A549 (cell line): Measurements from ENCODE around the gene NPIPA2. TPM values are rescaled to one million over a fixed set of nuclear protein-coding genes. Genes with fewer than 3 reads are reported as not detected.
"Not testable (repeated sequence)": the region's sequence is repeated elsewhere in the genome, so short reads cannot be mapped to it uniquely, and the experiment has no call there.

Source experiments
- ATAC-seq, 2 experiments: fragments of 200-7000 bp in 1 of 2; fragments of >200 bp in 1 of 2; cut with Nextera tagmentation in 1 of 2; cut with Tn5 transposase in 1 of 2; 3 replicates each; pipeline versions ENCODE4 v1.8.0 to v1.9.1; 2018 to 2020; ENCODE audit warnings: mild to moderate bottlenecking in 1 of 2, moderate library complexity in 1 of 2
- CTCF ChIA-PET: fragments of 300-600 bp; sonication (Branson Sonifier 250); formaldehyde crosslinking; extraction: SDS; loops from one replicate; lab custom pipeline; 2021; ENCODE audit warnings: antibody characterized with exemption, inconsistent platforms; lab: Yijun Ruan, JAX
- POLR2A ChIA-PET: fragments of 350-600 bp; formaldehyde crosslinking; extraction: SDS; loops from one replicate; lab custom pipeline; 2021; ENCODE audit warnings: antibody characterized with exemption, inconsistent platforms; lab: Yijun Ruan, JAX
- DNase-seq, 2 experiments: peaks; one replicate each; pipeline versions ENCODE4 v3.0.0 to v3.0.0-alpha.2; 2011 to 2016; ENCODE audit warnings: low read depth in 1 of 2, low spot score in 1 of 2
- FAIRE-seq: peaks from 2 replicates; lab custom pipeline; 2011; peaks lifted over from hg19 to GRCh38; lab: Jason Lieb, UNC
- H3K27ac ChIP-seq, 2 experiments: fragments of >200 bp; sonication (Bioruptor Twin); formaldehyde crosslinking; 3 replicates each; pipeline ENCODE4 v1.5.1; 2016 to 2017
- H3K4me1 ChIP-seq: fragments of >200 bp; sonication (Bioruptor Twin); formaldehyde crosslinking; 3 replicates; pipeline ENCODE4 v1.6.1; 2016
- H3K4me2 ChIP-seq: fragments of >200 bp; sonication (Bioruptor Twin); formaldehyde crosslinking; 3 replicates; pipeline ENCODE4 v1.6.1; 2016
- H3K4me3 ChIP-seq: fragments of >200 bp; sonication (Bioruptor Twin); formaldehyde crosslinking; 3 replicates; pipeline ENCODE4 v1.5.1; 2016
- H3K9me3 ChIP-seq: fragments of >200 bp; sonication (Bioruptor Twin); formaldehyde crosslinking; 3 replicates; pipeline ENCODE4 v1.6.1; 2016
- ZC3H11A ChIP-seq: fragments of 450-650 bp; IDR thresholded peaks from 2 replicates; pipeline ENCODE4 v1.6.1; 2014; ENCODE audit warnings: antibody characterized with exemption, mild to moderate bottlenecking
- WGBS: methylation state at CpG from one replicate; pipeline ENCODE4 v1.1.6; 2017; ENCODE audit errors: missing lambda C conversion rate; 5-methylcytosine and 5-hydroxymethylcytosine counted together
- polyA minus RNA-seq: library from RNA; depleted of rRNA, polyadenylated mRNA; stranded (reverse); fragments of >200 nt; gene quantifications from 2 replicates; pipeline ENCODE4 v1.2.3, GENCODE V29; 2011; rRNA and poly(A)+ RNA removed
- polyA plus RNA-seq, 4 experiments: library from polyadenylated mRNA; depleted of rRNA in 3 of 4; stranded (reverse); fragments of >200 nt; fragmentation: RNase III in 1 of 4; extraction: RNeasy Plus Mini Kit Qiagen cat#74134 plus additional on column Dnase treatment in 1 of 4; gene quantifications; 2 replicates in 3 of 4; 3 replicates in 1 of 4; pipeline ENCODE4 v1.2.3, GENCODE V29; 2011 to 2017

The NPIPA2 gene
- 0.85 and 1.8 TPM in 2 replicates for polyA plus RNA-seq (2011; rRNA removed)
- 0.09 and 0.27 TPM in 2 replicates for polyA plus RNA-seq (2012; cell fraction: cytosol; rRNA removed)
- 0.80 and 1.4 TPM in 2 replicates for polyA plus RNA-seq (2012; cell fraction: nucleus; rRNA removed)
- 1.1 to 3.7 TPM (median 2.3 TPM) in 3 replicates for polyA plus RNA-seq (2017; fragmentation: RNase III; extraction: RNeasy Plus Mini Kit Qiagen cat#74134 plus additional on column Dnase treatment)
- polyA minus RNA-seq: not detected in 2 replicates

DNA sequence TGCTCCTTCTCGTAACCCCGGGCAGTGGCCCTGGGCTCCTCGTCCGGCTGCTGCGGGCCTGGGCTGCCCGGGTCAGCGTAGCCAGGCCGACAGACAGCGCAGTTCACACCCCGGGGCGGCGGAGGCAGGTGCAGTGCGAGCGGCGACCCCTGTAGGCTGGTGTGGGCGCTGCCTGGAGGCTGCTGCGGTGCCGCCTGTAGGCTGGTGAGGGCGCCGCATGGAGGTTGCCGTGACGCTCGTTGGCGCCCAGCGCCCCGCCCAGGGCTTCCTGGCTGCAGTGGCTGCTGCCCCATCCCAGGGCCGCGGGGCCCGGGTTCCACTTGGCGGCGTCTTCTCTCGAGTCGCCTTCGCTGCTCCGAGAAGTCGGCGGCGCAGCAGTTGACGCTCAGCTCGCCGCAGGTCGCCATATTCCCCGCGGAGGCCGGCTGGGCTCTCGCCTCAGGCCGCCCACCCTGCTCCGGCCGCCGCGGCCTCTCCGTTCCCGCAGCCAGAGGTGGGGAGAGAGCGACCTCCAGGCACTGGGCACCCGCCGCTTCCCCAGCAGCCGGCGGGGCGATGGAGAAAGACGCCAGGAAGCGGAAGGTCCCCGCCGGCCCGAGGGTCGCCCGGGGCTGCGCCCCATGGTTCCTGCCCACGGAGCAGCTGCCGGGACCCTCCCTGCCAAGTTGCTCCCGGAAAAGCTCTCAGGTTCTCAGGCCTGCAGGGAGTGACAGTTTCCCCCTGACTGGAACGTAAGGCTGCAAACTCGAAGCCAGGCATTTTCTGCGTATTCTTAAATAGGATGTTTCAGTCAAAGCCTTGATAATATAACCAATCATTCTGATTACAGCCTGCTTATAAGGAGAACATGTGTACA, at the start of gene NPIPA2:
Gene NPIPA2, plus strand, starts transcription at position 261 of the 856 bp plus-strand sequence. CDS start 5,533 bp downstream, outside the sequence.
- H3K4me1 ChIP-seq, H3K27ac ChIP-seq, POLR2A ChIA-PET, FAIRE-seq, H3K9me3 ChIP-seq, CTCF ChIA-PET, H3K4me2 ChIP-seq, H3K4me3 ChIP-seq, DNase-seq: not testable (repeated sequence)
- no CpG with 5 or more reads among the region's 73 CpGs for WGBS
- peak; percentile 98 to 100 for ATAC-seq

DNA sequence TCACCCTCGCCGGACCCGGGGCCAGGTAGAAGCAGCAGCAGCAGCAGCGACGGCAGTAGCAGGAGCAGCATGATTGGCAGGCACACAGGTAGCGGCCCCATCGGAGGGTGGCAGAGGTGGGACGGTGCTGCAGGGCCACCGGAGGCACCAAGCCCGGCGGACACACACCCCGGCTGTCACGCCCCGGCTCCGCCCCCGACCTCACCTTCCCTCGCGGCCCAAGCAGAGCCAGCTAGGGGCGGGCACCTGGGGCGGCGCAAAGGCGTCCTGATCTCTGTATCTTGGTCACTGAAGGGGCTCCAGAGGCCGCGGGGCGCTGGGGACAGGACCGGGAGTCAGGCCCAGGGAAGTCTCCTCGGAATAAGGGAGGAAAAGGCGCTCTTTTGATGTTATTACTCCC, 48.2 kb upstream of the NPIPA2 start, which contains the start of gene PLA2G10:
Gene PLA2G10, minus strand, starts transcription at position 180 of the 400 bp plus-strand sequence. Its CDS starts 79 bp downstream, at position 101.
- peak in 1 of 2 experiments; percentile 19; a peak in 1 of 6 replicates for ATAC-seq
- POLR2A ChIA-PET, CTCF ChIA-PET, H3K4me3 ChIP-seq, FAIRE-seq, H3K27ac ChIP-seq, H3K4me2 ChIP-seq, H3K9me3 ChIP-seq, H3K4me1 ChIP-seq, DNase-seq: not testable (repeated sequence)
- no CpG with 5 or more reads among the region's 28 CpGs for WGBS

DNA sequence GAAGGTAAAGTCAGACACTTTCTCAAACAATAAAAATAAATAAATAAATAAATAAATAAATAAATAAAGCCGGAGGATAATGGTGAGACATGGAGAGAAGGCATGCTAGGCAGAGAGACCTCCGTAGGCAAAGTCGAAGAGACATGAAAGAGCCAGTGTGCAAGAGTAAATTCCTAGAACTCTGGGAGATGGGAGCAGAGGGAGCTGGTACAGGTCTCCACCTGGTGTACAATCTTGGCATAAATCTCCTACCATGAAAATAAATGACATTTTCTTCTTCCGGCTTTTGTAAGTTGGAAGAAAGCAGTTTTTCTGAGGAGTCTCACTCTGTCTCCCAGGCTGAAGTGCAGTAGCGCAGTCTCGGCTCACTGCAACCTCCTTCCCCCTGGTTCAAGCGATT, 40.5 kb upstream of the NPIPA2 start:
- 0 out of 2 replicates have a peak, but pooled peaks have one; percentile 9 for TF ChIP-seq ZC3H11A
- TF ChIP-seq, all 56 proteins: peak for 1; not testable (repeated sequence) for 55
- peak; percentile 49 to 69 for ATAC-seq
- FAIRE-seq, CTCF ChIA-PET, H3K27ac ChIP-seq, H3K4me3 ChIP-seq, H3K9me3 ChIP-seq, H3K4me2 ChIP-seq, POLR2A ChIA-PET, H3K4me1 ChIP-seq, DNase-seq: not testable (repeated sequence)
- 8% methylated on average over 3 of the region's 7 CpGs for WGBS

DNA sequence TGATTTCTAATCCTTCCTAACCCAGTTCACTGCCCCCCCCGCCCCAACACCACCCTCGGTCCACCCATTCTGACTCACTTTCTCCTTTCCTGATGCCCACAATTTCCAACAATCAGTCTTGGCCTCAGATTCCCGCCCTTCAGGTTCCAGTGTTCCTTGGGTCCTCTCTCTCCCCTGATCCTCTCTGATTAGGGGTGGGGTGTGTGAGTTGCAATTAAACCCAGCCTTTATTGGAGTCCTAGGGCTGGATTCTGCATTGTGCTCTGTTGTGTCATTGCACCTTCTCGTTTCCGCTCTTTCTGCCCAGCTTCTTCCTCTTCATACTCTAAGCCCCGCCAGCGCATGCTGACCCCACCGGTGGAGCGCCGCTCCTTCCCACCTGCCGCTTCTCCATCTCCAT, 39.7 kb upstream of the NPIPA2 start:
- WGBS: no CpG with 5 or more reads among the region's 11 CpGs
- H3K4me2 ChIP-seq, H3K9me3 ChIP-seq, H3K4me1 ChIP-seq, POLR2A ChIA-PET, DNase-seq, H3K27ac ChIP-seq, H3K4me3 ChIP-seq, ATAC-seq, CTCF ChIA-PET, FAIRE-seq: not testable (repeated sequence)

DNA sequence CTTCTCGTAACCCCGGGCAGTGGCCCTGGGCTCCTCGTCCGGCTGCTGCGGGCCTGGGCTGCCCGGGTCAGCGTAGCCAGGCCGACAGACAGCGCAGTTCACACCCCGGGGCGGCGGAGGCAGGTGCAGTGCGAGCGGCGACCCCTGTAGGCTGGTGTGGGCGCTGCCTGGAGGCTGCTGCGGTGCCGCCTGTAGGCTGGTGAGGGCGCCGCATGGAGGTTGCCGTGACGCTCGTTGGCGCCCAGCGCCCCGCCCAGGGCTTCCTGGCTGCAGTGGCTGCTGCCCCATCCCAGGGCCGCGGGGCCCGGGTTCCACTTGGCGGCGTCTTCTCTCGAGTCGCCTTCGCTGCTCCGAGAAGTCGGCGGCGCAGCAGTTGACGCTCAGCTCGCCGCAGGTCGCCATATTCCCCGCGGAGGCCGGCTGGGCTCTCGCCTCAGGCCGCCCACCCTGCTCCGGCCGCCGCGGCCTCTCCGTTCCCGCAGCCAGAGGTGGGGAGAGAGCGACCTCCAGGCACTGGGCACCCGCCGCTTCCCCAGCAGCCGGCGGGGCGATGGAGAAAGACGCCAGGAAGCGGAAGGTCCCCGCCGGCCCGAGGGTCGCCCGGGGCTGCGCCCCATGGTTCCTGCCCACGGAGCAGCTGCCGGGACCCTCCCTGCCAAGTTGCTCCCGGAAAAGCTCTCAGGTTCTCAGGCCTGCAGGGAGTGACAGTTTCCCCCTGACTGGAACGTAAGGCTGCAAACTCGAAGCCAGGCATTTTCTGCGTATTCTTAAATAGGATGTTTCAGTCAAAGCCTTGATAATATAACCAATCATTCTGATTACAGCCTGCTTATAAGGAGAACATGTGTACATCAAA, 38.9 kb upstream of the NPIPA2 start, which contains the start of gene NPIPA3:
Gene NPIPA3, plus strand, starts transcription at position 256 of the 856 bp plus-strand sequence. CDS start 5,533 bp downstream, outside the sequence.
- peak; percentile 99 for ATAC-seq
- H3K4me2 ChIP-seq, FAIRE-seq, H3K27ac ChIP-seq, POLR2A ChIA-PET, H3K4me3 ChIP-seq, H3K4me1 ChIP-seq, DNase-seq, CTCF ChIA-PET, H3K9me3 ChIP-seq: not testable (repeated sequence)
- WGBS: no CpG with 5 or more reads among the region's 73 CpGs

DNA sequence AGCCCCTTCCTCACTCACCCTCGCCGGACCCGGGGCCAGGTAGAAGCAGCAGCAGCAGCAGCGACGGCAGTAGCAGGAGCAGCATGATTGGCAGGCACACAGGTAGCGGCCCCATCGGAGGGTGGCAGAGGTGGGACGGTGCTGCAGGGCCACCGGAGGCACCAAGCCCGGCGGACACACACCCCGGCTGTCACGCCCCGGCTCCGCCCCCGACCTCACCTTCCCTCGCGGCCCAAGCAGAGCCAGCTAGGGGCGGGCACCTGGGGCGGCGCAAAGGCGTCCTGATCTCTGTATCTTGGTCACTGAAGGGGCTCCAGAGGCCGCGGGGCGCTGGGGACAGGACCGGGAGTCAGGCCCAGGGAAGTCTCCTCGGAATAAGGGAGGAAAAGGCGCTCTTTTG, 9.1 kb upstream of the NPIPA2 start:
- FAIRE-seq, H3K9me3 ChIP-seq, H3K27ac ChIP-seq, H3K4me2 ChIP-seq, DNase-seq, POLR2A ChIA-PET, CTCF ChIA-PET, H3K4me3 ChIP-seq, ATAC-seq, H3K4me1 ChIP-seq: not testable (repeated sequence)
- no CpG with 5 or more reads among the region's 28 CpGs for WGBS

DNA sequence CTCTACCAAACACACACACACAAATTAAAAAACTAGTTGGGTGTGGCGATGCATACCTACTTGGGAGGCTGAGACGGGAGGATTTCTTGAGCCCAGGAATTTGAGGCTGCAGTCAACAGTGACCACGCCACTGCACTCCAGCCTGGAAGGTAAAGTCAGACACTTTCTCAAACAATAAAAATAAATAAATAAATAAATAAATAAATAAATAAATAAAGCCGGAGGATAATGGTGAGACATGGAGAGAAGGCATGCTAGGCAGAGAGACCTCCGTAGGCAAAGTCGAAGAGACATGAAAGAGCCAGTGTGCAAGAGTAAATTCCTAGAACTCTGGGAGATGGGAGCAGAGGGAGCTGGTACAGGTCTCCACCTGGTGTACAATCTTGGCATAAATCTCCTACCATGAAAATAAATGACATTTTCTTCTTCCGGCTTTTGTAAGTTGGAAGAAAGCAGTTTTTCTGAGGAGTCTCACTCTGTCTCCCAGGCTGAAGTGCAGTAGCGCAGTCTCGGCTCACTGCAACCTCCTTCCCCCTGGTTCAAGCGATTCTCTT, 1.4 kb upstream of the NPIPA2 start:
- DNase-seq, CTCF ChIA-PET, H3K27ac ChIP-seq, H3K4me1 ChIP-seq, POLR2A ChIA-PET: not testable (repeated sequence)
- ATAC-seq: peak; percentile 53 to 70
- TF ChIP-seq ZC3H11A: peak; percentile 73
- TF ChIP-seq, all 56 proteins: peak for 1; not testable (repeated sequence) for 55
- H3K4me2 ChIP-seq, H3K4me3 ChIP-seq, H3K9me3 ChIP-seq, FAIRE-seq: not testable (repeated sequence)
- 16% methylated on average over 3 of the region's 10 CpGs for WGBS

DNA sequence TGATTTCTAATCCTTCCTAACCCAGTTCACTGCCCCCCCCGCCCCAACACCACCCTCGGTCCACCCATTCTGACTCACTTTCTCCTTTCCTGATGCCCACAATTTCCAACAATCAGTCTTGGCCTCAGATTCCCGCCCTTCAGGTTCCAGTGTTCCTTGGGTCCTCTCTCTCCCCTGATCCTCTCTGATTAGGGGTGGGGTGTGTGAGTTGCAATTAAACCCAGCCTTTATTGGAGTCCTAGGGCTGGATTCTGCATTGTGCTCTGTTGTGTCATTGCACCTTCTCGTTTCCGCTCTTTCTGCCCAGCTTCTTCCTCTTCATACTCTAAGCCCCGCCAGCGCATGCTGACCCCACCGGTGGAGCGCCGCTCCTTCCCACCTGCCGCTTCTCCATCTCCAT, 539 bp upstream of the NPIPA2 start:
- H3K4me2 ChIP-seq, CTCF ChIA-PET, H3K9me3 ChIP-seq, H3K27ac ChIP-seq, FAIRE-seq, DNase-seq, H3K4me1 ChIP-seq, H3K4me3 ChIP-seq, POLR2A ChIA-PET: not testable (repeated sequence)
- ATAC-seq: peak in 1 of 2 experiments; percentile 2; a peak in 1 of 6 replicates
- no CpG with 5 or more reads among the region's 11 CpGs for WGBS

DNA sequence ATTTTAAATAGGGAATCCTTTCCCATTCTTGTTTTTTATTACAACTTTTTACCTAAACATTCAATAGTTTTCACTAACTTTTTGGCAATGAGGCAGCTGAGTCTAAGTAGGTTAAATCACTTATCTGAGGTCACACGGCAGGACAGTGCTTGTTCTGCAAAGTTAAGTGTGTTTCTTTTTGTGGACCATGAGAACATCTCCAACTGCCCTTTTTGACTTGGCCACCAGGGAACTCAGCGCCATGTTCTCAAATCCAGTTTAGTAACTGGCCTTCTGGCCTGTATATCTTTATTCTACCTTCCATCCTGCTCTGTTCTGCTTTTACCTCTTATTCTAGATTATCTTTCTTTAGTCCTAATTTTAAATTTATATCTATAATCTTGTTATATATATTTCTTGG, 31.3 kb downstream of the NPIPA2 start:
- H3K4me3 ChIP-seq, CTCF ChIA-PET, H3K9me3 ChIP-seq, H3K4me2 ChIP-seq, DNase-seq, H3K27ac ChIP-seq, H3K4me1 ChIP-seq, POLR2A ChIA-PET, ATAC-seq, FAIRE-seq: not testable (repeated sequence)
- WGBS: no CpG with 5 or more reads among the region's 2 CpGs

DNA sequence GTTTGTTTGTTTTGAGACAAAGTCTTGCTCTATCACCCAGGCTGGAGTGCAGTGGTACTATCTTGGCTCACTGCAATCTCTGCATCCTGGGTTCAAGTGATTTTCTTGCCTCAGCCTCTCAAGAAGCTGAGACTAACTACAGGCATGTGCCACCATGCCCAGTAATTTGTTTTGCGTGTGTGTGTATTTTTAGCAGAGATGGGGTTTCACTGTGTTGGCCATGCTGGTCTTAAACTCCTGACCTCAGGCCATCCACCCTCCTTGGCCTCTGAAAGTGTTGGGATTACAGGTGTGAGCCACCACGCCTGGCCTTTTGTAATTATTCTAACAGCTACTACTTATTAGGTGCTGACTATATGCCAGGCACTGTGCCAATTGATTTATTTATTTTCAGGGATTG, 33.3 kb downstream of the NPIPA2 start:
- H3K4me1 ChIP-seq, H3K4me3 ChIP-seq, POLR2A ChIA-PET, DNase-seq, H3K27ac ChIP-seq, FAIRE-seq, CTCF ChIA-PET, H3K9me3 ChIP-seq, H3K4me2 ChIP-seq, ATAC-seq: not testable (repeated sequence)
- WGBS: no CpG with 5 or more reads among the region's 2 CpGs
